GM20000 (cell line): ENCODE measurements around the gene ZNF407.

Experiments
- DNase-seq: peaks from one replicate; pipeline ENCODE4 v3.0.0; 2012; ENCODE audit warnings: low spot score
- TF ChIP-seq, protein P1 (sequence below): IDR thresholded peaks from 2 replicates; pipeline ENCODE4 v1.5.1; 2012; ENCODE audit warnings: mild to moderate bottlenecking, control low read depth; ENCODE audit errors: extremely low read depth, missing control alignments

ZNF407 gene

DNA sequence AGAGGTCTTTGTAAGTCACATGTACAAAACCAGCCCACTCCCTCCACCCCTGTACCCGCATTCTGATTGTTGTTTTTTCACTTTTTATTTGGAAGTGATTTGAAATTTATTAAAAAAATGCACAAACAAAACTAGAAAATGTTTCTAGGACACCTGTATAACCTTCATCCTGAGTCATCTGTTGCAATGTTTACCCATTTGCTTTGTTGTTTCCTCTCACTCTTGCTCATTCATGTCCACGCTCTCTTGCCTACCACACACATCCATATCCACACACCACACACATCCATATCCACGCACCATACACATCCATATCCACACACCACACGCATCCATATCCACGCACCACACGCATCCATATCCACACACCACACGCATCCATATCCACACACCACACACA lies 18.8 kb downstream of the ZNF407 start:
- no peak for DNase-seq
- TF ChIP-seq, protein P1, sequence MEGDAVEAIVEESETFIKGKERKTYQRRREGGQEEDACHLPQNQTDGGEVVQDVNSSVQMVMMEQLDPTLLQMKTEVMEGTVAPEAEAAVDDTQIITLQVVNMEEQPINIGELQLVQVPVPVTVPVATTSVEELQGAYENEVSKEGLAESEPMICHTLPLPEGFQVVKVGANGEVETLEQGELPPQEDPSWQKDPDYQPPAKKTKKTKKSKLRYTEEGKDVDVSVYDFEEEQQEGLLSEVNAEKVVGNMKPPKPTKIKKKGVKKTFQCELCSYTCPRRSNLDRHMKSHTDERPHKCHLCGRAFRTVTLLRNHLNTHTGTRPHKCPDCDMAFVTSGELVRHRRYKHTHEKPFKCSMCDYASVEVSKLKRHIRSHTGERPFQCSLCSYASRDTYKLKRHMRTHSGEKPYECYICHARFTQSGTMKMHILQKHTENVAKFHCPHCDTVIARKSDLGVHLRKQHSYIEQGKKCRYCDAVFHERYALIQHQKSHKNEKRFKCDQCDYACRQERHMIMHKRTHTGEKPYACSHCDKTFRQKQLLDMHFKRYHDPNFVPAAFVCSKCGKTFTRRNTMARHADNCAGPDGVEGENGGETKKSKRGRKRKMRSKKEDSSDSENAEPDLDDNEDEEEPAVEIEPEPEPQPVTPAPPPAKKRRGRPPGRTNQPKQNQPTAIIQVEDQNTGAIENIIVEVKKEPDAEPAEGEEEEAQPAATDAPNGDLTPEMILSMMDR = no peak

DNA sequence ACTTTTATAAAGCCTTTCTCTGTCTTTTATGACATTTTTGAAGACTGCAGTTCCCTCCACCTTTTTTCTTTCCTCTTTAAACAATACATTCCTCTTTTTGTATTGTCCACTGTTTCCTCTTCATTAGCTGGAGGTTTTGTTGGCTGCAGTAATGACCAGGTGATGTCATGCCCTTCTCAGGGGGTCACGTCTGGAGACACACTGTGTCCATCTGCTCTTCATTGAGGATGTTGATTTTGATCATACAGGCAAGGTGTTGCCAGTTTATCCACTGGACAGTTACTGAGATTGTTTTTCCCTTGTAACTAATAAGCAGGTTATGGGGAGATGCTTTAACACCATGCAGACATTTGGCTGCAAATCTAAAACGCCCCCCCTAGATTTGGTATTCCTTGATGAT lies 19.8 kb downstream of the ZNF407 start:
- TF ChIP-seq, protein P1 = no peak

DNA sequence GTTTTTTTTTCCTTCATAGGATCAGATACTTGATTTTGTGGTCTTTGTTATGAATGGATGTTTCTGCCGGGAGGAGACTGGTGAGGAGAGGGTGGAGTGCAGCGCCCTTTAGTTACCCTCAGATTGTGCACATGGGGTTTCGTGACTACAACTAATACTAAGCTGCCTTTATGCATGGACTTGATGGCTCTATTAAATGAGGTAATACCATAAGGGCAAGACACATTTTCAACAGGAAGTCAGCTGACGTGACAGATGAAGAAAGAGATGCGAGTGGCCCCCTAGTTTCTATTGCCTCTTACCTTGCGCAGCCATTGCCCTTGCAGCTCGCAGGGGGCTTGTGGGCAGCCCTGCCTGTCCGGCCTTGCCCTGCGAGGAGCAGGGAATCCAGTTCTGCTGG lies 24.4 kb downstream of the ZNF407 start:
- DNase-seq = no peak
- TF ChIP-seq, protein P1 = no peak

More for the DNA sequence above, 19.8 kb downstream of the ZNF407 start:
- no peak for DNase-seq

DNA sequence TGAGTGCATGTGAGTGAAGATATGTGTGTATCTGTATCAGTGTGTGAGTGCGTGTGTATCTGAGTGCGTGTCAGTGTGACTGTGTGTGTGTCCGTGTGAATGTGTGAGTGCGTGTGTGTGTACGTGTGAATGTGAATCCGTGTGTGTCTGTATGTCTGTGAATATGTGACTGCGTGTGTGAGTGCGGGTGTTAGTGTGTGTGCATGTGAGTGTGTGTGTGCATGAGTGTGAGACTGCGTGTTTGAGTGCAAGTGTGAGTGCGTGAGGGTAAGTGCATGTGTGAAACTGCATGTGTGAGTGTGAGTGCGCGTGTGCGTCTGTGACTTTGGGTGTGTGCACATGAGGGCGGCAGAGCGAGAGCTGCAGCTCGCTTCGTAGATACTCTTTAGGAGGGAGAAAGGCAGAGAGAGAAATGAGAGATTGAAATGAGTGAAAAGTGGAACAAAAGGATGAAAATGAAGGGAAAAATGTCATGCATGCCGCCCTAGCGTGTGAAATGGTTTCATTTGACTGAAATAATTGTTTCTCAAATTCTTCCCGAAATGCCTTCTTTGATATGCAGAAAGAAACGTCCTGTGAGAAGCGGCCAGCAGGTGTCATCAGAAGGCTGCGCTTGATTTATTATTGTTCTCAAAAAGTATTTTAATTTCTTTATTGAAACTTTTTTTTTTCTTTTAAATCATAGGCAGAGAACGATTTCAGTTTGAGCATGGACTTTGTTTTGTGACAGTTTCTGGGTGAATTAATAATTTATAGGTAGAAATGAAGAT lies 25.6 kb downstream of the ZNF407 start:
- no peak for DNase-seq
- TF ChIP-seq, protein P1 = no peak

DNA sequence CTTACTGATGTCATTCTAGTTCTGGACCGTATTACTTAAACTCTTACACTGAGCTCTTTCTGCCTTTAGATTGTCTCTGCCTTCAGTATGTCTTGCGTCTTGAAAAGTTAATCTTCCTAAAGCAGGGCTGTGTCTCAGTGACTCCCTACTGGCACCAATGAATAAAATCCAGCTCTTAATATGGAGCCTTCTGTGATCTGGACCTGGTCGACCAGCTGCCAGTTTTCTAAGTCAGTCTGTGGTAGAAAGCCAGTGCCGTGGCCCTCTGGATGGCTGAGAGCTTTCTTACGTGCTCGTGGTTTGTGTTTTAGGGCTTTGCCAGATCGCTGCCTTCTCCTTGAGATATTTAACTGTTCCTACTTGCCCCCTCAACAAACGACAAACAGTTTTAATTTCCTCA lies 26.8 kb downstream of the ZNF407 start:
- TF ChIP-seq, protein P1 = no peak
- DNase-seq = no peak

DNA sequence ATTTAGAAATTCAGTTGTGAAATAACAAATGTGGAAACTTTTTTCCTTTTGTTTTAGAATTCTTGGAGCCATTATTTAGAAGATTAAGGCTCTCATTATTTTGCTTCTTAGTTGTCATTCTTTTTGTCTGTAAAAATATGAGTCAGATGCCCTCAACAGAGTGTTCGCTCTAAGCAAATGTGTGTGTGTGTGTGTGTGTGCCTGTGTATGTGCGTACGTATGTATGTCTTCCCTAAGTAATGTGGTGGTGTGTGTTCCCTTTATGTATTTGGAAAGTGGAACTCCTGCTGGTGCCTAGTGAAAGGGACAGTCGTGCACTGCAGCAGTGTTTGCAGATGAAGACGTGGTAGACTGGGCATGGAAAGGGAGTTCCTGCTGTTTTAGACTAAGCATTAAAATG lies 27.5 kb downstream of the ZNF407 start:
- TF ChIP-seq, protein P1 = no peak
- DNase-seq = no peak

DNA sequence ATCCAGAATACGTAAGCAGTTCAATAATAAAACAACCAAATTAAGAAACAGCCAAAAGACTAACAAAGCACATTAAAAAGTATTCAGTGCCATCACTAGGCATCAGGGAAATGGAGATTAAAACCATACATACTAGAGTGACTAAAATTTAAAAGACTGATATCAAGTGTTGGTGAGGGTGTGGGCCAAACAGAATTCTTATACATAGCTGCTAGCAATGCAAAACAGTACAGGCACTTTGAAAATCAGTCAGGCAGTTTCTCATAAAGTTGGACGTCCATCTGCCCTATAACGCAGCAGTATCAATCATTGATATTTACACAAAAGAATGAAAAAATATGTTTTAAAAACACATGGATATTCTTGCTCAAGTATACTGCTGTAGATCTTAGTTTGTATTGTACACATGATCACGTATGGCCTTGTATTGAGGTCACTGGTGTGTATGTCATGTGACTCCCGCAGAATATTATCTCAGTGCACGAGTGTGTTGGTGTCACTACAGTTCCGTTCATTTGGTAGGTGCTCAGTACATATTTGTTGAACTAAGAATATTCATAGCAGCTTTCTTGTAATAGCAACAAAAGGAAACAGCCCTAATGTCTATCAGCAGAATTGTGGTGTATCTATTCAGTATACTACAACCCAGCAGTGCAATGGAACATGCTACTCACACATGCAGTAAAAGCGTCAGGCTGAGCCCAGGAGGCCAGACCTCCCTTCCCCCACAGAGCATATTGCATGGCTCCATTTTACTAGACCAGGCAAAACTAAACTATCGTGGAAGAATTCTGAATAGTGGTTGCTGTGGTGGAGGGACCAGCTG lies 28.6 kb downstream of the ZNF407 start:
- TF ChIP-seq, protein P1 = no peak
- DNase-seq = no peak
